ENCODE results near the gene PDE4D.

GRCh38 chr5:59615272-59615671 lies 278.3 kb downstream of the PDE4D start:
- TF ChIP-seq POLR2A (IDR thresholded peaks at IDR 0.05; ENCODE audit: low read depth, low read length) (no peak), POLR2AphosphoS5 (IDR thresholded peaks at IDR 0.05; ENCODE audit: low read depth, low read length) (no peak)
